ENCODE data around the gene LIME1. TPM values are rescaled to one million over a fixed set of nuclear protein-coding genes. Genes with fewer than 3 reads are reported as not detected.

The LIME1 gene
- total RNA-seq, 1 experiment from 2014 or later: 27.4 TPM

GRCh38 chr20:63693083-63693732, 43.3 kb upstream of the LIME1 start:
- no peak for TF ChIP-seq REST (IDR thresholded peaks at IDR 0.05; ENCODE audit: low read depth)
- no peak for TF ChIP-seq SP1 (IDR thresholded peaks at IDR 0.05; ENCODE audit: low read depth)
- TF ChIP-seq YY1 (IDR thresholded peaks at IDR 0.05; ENCODE audit: extremely low read depth, insufficient replicate concordance, low read depth, low read length): no peak
- TF ChIP-seq ZFX (IDR thresholded peaks at IDR 0.05): no peak
- no peak for TF ChIP-seq EZH2phosphoT487 (IDR thresholded peaks at IDR 0.05; ENCODE audit: borderline replicate concordance)
- TF ChIP-seq CTCF (IDR thresholded peaks at IDR 0.05 in 2 of 3, conservative IDR thresholded peaks at IDR 0.05 in 1 of 3; ENCODE audit: borderline replicate concordance in 1 of 3, insufficient read depth in 1 of 3, low read depth in 2 of 3, low read length in 2 of 3): no peak
- no peak for TF ChIP-seq FOSL1 (IDR thresholded peaks at IDR 0.05; ENCODE audit: low read depth)
- no peak for TF ChIP-seq CEBPB (IDR thresholded peaks at IDR 0.05; ENCODE audit: low read depth)
- TF ChIP-seq EZH2 (IDR thresholded peaks at IDR 0.05): no peak
- TF ChIP-seq, protein P1, sequence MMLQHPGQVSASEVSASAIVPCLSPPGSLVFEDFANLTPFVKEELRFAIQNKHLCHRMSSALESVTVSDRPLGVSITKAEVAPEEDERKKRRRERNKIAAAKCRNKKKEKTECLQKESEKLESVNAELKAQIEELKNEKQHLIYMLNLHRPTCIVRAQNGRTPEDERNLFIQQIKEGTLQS (IDR thresholded peaks at IDR 0.05): no peak
- TF ChIP-seq POLR2AphosphoS5 (IDR thresholded peaks at IDR 0.05; ENCODE audit: low read depth, low read length): no peak
- no peak for TF ChIP-seq ZNF274 (IDR thresholded peaks at IDR 0.05; ENCODE audit: low read depth, low read length)
- no peak for TF ChIP-seq TCF7L2 (IDR thresholded peaks at IDR 0.05; ENCODE audit: borderline replicate concordance, extremely low read depth, insufficient read depth, insufficient read length)
- TF ChIP-seq POLR2A (IDR thresholded peaks at IDR 0.05; ENCODE audit: borderline replicate concordance, extremely low read depth, insufficient read depth, insufficient read length): no peak
- CTCF ChIA-PET: no interaction called here
- no peak overlapping the region for H3K4me3 ChIP-seq (replicated peaks in 1 of 2; ENCODE audit: low read depth in 1 of 2, low read length in 2 of 2)

More at GRCh38 chr20:63693083-63693732, 43.3 kb upstream of the LIME1 start:
- ATAC-seq: no peak
- H3K27me3 ChIP-seq (ENCODE audit: insufficient read depth, low read length): no peaks in the 10 kb centered on the region
- H3K9me3 ChIP-seq (ENCODE audit: control insufficient read depth in 1 of 2, insufficient read depth in 1 of 2, low read depth in 1 of 2, low read length in 2 of 2): no peaks in the 10 kb centered on the region
- H3K4me2 ChIP-seq (ENCODE audit: low read length): no peak overlapping the region
- no peak for DNase-seq (ENCODE audit: low read depth, low spot score)
- H3K27ac ChIP-seq (ENCODE audit: low read depth, low read length): no peak overlapping the region; the same call in 1 of the 2 replicates
- H3K9me2 ChIP-seq (ENCODE audit: insufficient read depth): no peaks in the 10 kb centered on the region
- H3K36me3 ChIP-seq (ENCODE audit: control insufficient read depth in 1 of 2, insufficient read depth in 2 of 2, low read length in 2 of 2): peaks cover 0 to 8% of the 10 kb centered on the region in 2 experiments; a peak in 1 of 4 replicates
- intact Hi-C loops (cut with micrococcal nuclease): no loop called here
- peaks cover 28 to 65% of the 10 kb centered on the region in 2 experiments; a peak in 3 of 4 replicates for H3K4me1 ChIP-seq (ENCODE audit: control insufficient read depth in 1 of 2, insufficient read depth in 2 of 2, low read length in 2 of 2)
- no peaks in the 10 kb centered on the region for H4K20me1 ChIP-seq (ENCODE audit: insufficient read depth)
- no peak overlapping the region for H2AFZ ChIP-seq (ENCODE audit: low read depth, low read length, poor library complexity, severe bottlenecking)
- no TSS peak for BruUV-seq (replicated peaks)
- RAD21 ChIA-PET (ENCODE audit: low non-redundant PET in 1 of 2, low total read pairs in 2 of 2, uncharacterized antibody in 2 of 2, unreplicated experiment in 2 of 2): no interaction called here
- peaks cover 10% of the 10 kb centered on the region; the same call in 1 of the 2 replicates for H3K79me2 ChIP-seq (ENCODE audit: insufficient read depth, low read length)
- POLR2A ChIA-PET: no interaction called here
- no peak overlapping the region for H3K9ac ChIP-seq (ENCODE audit: low read length)
